ENCODE data around the gene TTLL5.

Gene TTLL5

DNA sequence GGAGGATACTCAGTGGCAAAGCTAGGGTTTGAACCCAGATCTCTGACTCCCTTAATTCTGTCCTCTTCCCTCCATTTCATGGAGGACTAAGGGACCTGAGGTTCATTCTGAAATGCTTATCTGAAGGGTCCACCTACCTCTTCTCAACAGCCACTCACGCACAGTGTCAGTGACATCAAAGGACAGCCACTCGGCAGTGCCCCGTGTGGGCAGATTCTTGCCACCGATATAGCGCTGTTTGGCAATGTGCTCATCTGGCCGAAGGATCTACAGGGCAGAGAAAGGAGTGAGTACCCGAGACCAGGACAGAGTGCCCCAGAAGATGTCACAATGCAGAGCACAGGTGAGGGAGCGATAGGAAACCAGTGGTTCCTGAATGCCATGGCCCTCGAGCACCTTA, 309.9 kb downstream of the TTLL5 start:
- no peak for DNase-seq (ENCODE audit: low read depth)

DNA sequence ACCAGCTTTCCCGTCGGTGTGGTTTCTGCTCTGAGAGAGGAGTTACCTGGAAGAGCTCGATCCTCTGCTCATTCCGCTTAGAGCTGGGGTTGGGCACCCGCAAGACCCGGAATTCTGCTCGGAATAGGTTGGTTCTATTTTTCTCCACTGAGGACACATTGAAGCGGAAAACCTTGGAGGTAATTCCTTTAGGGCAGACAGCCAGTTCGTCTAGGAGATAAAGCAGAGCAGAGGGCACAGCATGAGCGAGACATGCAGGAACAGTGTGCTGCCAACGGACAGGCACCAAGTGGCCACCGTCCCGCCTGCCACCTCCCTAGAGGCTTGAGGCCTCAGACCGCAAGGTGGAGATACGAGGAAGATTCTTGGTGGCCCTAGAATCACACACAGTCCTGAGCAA, 310.5 kb downstream of the TTLL5 start:
- DNase-seq (ENCODE audit: low read depth), result no peak

DNA sequence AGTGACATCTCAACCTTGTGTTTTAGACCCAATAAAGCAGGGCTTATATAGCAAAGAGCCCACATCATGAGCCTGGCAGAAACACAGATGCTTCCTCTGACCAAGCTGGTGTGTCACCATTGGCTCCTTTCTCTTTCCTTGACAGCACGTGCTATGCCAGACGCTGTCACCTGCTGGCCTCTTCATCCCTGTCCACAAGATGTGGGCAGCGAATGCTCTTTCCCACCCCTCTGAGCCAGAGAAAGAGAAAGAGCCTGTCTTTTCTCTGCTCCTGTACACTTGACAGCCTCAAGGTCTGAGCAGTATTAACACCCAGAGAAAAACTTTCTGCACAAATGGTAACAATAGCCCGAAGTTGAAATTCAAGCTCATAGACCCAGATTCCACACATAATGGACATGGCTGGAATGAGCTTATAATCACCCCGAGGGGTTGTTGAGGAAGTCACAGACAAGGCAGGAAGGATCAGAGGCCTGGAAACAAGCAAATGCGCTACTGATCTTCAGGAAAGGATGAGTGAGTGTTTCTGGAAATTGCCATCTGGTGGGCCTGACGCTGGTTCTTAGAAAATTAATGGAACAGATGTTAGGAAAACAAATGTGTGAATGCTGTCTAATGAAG, 311.9 kb downstream of the TTLL5 start:
- no peak for DNase-seq (ENCODE audit: low read depth)

- DNase-seq (ENCODE audit: low read depth), result no peak
These were observed 316.0 kb downstream of the TTLL5 start for GRCh38 chr14:75976826-75977581.

DNA sequence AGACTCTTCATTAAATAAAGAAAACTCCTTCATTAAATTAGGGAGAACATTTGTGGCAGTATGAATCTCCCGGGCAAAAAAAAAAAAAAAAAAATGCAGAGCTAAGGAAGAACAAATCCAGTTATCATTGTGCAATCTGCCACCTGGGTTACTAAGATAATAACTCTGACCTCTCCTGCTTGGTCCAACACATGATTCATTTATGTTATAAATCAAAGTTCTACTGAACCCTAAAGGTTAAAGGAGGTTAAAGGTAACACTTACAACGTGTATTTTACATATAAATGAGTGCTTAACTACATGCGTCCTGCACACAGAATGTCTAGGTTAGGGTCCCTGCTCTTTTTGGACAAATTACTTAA, 316.5 kb downstream of the TTLL5 start:
- no peak for DNase-seq (ENCODE audit: low read depth)

DNA sequence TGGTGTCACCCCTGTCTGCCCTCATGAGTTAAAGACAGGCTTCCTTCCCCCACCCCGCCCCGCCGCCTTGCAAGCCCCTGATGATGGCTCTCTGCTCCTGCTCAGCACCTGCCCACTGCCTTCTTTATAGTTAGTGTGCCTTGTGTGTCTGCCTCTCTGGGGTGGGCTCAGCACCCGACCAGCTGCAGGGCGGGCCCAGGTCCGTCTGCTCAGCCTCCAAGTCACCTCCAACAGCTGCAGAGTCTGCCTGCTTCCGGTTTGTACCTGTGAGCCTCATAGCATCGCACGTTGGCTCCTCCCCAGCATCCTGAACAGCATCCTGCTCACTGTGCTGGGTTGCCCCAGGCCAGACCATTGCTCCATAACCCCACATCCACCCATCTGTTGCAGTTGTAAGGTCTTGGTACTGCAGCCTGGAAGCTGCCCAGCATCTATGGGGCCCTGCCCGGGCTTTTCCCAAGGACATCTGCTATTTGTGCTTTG, 317.2 kb downstream of the TTLL5 start:
- DNase-seq (ENCODE audit: low read depth), result no peak

GRCh38 chr14:75979071-75979571, 318.1 kb downstream of the TTLL5 start:
- no peak for DNase-seq (ENCODE audit: low read depth)

GRCh38 chr14:75979648-75980565, 318.9 kb downstream of the TTLL5 start:
- no peak for DNase-seq (ENCODE audit: low read depth)

- no peak for DNase-seq (ENCODE audit: low read depth)
These were observed 319.8 kb downstream of the TTLL5 start for GRCh38 chr14:75980856-75981255.

DNA sequence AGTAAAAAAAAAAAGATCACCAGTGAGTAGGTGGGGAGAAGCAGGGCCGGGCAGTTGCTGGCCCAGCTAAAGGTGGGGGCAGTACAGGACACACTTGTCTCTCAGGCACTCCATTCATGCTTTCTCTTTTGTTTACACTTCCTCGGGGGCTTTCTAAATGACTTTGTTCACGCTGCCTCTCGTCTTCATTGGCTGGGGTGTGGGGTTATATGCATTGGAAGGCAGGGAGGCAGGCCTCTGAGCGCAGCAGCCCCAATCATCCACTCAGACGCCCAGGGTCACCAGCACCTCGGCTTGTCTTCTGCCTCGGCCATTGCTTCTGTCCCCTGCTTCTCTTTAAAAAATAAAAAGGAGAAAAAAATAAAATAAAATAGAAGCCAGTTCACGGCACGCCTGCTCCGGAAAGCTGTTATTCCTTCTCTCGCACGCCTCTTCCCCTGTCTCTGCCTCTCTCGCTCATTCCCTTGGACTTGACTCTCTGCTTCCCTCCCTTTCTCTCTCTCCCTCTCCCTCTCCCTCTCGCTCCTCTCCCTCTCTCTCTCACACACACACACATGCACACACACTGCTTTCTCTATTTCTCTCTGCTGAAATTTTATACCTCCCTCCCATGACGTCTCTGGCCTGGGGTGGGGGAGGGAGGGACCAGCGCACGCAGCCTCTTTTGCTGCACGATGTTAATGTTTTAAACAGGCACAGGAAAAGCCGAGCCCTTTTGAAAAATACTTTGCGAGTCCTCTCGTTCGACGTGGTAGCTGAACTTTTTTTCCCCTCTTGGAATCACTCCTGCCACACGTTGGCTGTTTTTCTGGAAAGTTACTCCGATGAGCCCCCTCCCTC, 320.6 kb downstream of the TTLL5 start, which contains the start of gene TGFB3:
Gene TGFB3, minus strand, starts transcription at position 570 of the 840 bp plus-strand sequence. CDS start 1,102 bp downstream, outside the sequence.
- peak; percentile 35 for DNase-seq (ENCODE audit: low read depth)

DNA sequence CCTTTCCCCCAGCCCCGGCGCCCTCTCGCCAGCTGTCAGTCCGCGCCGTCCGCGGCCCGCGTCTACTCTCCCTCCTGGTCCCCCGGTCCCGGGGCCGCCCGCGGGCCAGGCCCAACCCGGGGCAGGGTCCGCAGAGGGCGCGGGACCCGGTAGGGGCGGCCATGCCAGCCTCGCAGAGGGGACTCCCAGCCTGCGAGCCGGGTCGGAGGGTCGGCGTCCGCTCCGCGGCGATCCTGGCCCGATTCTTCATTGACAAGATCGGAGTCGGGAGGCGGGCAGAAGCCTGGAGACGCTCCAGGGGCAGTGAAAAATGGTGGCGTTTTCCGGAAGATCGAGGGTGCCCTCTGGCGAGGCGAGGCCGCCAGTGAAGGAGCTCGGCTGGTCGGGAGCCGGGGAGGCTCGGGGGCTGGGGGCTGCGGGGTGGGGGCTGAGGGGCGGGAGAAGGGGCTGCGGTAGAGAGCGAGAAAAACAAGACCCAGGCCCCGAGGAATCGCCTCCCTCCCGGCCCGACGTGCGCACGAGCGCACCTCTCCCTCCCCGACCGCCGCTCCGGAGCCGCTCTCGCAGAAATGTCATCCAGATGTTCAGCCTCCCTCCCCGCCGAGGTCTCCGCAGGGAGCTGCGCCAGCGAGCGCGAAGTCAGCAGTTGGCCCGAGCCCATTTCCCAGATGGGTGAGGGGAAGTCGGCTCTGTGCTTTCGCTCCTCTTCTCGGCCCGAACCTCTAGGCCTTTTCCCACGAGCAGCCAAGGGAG, 321.4 kb downstream of the TTLL5 start:
- DNase-seq (ENCODE audit: low read depth), result peak; percentile 62

- no peak for DNase-seq (ENCODE audit: low read depth)
These were observed 321.9 kb downstream of the TTLL5 start for GRCh38 chr14:75983019-75983358.

DNA sequence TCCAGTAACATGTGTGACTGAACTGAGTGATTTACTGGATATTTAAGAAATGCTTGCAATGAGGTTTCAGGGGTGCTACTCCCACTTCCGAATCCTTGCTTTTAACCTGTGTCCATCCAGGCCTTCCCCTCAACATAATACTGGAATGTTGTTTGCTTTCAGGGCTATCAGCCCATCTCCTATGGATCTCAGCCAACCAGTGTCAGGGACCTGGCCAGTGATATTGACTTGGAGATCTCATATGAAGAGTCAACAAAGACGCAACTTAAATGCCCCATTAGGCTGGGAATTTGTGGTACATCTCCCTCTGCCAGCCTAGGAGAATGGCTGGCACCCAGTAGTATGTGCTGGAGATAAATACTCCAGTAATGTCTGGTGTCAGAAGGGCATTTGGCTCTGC, 323.6 kb downstream of the TTLL5 start:
- DNase-seq (ENCODE audit: low read depth), result no peak

GRCh38 chr14:75985618-75986438, 324.8 kb downstream of the TTLL5 start, which contains the start of gene IFT43:
Gene IFT43 (plus strand): TSS chr14:75985763. CDS start chr14:75985787, 24 bp downstream.
- DNase-seq (ENCODE audit: low read depth), result peak; percentile 84

- DNase-seq (ENCODE audit: low read depth), result no peak
These were observed 325.4 kb downstream of the TTLL5 start for GRCh38 chr14:75986439-75986765.

GRCh38 chr14:75987201-75987970, 326.3 kb downstream of the TTLL5 start:
- no peak for DNase-seq (ENCODE audit: low read depth)

GRCh38 chr14:75989134-75989533, 328.1 kb downstream of the TTLL5 start:
- no peak for DNase-seq (ENCODE audit: low read depth)

DNA sequence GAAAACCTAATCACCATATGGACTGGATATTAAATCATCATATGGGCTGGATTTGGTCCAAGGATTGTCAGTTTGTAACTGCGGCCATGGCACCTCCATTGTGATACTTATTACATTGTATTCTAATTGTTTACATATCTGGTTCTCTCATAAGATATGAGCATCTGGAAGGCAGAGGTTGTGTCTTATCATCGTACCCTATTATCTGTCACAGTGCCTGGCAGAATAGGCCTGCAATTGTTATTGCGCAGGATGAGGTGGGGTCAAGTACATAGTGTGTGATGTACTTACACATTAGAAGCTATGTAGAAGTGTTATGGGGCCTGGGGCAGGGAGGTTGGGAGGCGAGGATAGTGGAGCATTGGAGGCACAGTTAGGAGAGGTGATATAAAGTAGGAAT, 329.3 kb downstream of the TTLL5 start:
- no peak for DNase-seq (ENCODE audit: low read depth)

DNA sequence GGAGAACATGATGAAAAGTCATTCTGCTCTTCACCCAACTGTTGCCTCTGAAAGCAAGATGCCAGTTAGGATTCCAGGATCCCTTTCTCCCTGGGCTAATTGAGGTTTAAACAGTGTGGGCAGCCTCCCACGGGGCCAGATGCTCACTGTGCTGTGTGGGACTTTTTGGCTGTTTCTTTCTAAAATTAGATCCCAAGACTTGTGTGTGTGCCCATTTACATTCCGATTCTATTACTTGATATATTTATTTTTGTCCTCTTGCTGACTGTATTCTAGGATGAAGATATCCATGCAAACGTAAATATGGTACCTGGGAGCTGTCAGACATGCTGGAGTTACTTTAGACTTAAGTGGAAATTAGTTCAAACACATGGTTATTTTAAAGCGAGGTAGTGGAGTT, 330.7 kb downstream of the TTLL5 start:
- no peak for DNase-seq (ENCODE audit: low read depth)
